Panc1 (cell line): ENCODE data around the gene SPCS3. TPM values are rescaled to one million over a fixed set of nuclear protein-coding genes. Genes with fewer than 3 reads are reported as not detected.

Experiments used
- ATAC-seq: fragments of 200-7000 bp; cut with Tn5 transposase; 2 replicates; pipeline ENCODE4 v1.9.1; 2020; ENCODE audit warnings: mild to moderate bottlenecking, moderate library complexity
- BruUV-seq: library from RNA; stranded (reverse); fragments of 400-500 nt; replicated peaks from 2 replicates; lab custom pipeline; 2021; lab: Mats Ljungman, UMichigan
- CTCF ChIA-PET: fragments of 300-600 bp; sonication (Branson Sonifier 250); formaldehyde crosslinking; loops from one replicate; lab custom pipeline; 2022; ENCODE audit warnings: antibody characterized with exemption; lab: Charles Lee
- POLR2A ChIA-PET: fragments of 300-600 bp; sonication (Branson Sonifier 250); formaldehyde crosslinking; loops from one replicate; lab custom pipeline; 2022; ENCODE audit warnings: antibody characterized with exemption; lab: Charles Lee
- DNase-seq: peaks from one replicate; pipeline ENCODE4 v3.0.0-alpha.2; 2010; ENCODE audit warnings: low read depth, low spot score
- H3K27ac ChIP-seq: 2 replicates; pipeline ENCODE4 v1.5.1; 2011; ENCODE audit warnings: mild to moderate bottlenecking, low read length, inconsistent platforms
- H3K27me3 ChIP-seq: fragments of 200-500 bp; sonication (Bioruptor generic); 2 replicates; pipeline ENCODE4 v1.6.0; 2014; ENCODE audit warnings: low read length, inconsistent platforms; ENCODE audit not compliant: control insufficient read depth, insufficient read depth
- H3K36me3 ChIP-seq: fragments of 200-500 bp; sonication (Bioruptor generic); 2 replicates; pipeline ENCODE4 v1.5.1; 2014; ENCODE audit warnings: inconsistent platforms, mild to moderate bottlenecking, low read length, moderate library complexity; ENCODE audit not compliant: control insufficient read depth, insufficient read depth
- H3K4me1 ChIP-seq: 2 replicates; pipeline ENCODE4 v1.5.1; 2011; ENCODE audit warnings: inconsistent platforms, mild to moderate bottlenecking, low read length, moderate library complexity; ENCODE audit not compliant: control insufficient read depth, insufficient read depth
- H3K4me3 ChIP-seq, 2 experiments: 2 replicates each; pipeline ENCODE4 v1.5.1; 2011 to 2012; ENCODE audit warnings: low read depth in 2 of 2, low read length in 2 of 2, mild to moderate bottlenecking in 2 of 2, inconsistent platforms in 1 of 2, moderate library complexity in 1 of 2
- H3K9me3 ChIP-seq: fragments of 200-500 bp; sonication (Bioruptor generic); 2 replicates; pipeline ENCODE4 v1.5.1; 2014; ENCODE audit warnings: low read depth, mild to moderate bottlenecking, inconsistent platforms, low read length, moderate library complexity; ENCODE audit not compliant: control insufficient read depth, insufficient read depth
- CTCF ChIP-seq: fragments of 450-650 bp; IDR thresholded peaks from 2 replicates; pipeline ENCODE4 v1.5.1; 2017; ENCODE audit warnings: mild to moderate bottlenecking
- POLR2AphosphoS5 ChIP-seq: IDR thresholded peaks from 2 replicates; pipeline ENCODE4 v1.6.1; 2012; ENCODE audit warnings: mild to moderate bottlenecking, low read depth, low read length, moderate library complexity
- REST ChIP-seq, 2 experiments: IDR thresholded peaks; 2 replicates each; pipeline ENCODE4 v1.6.1; 2011 to 2012; ENCODE audit warnings: low read depth in 2 of 2, control low read depth in 1 of 2, low read length in 1 of 2, mild to moderate bottlenecking in 1 of 2, moderate library complexity in 1 of 2; ENCODE audit not compliant: insufficient read depth in 1 of 2
- SIN3A ChIP-seq: IDR thresholded peaks from 2 replicates; pipeline ENCODE4 v1.6.1; 2012; ENCODE audit warnings: low read depth, mild to moderate bottlenecking, low read length, moderate library complexity, borderline replicate concordance; ENCODE audit not compliant: insufficient read depth
- TCF7L2 ChIP-seq: IDR thresholded peaks from 2 replicates; pipeline ENCODE4 v1.6.1; 2011; ENCODE audit warnings: mild to moderate bottlenecking, low read depth, low read length, inconsistent platforms
- in situ Hi-C: cut with HindIII; loops from 2 replicates; pipeline ENCODE4 v1.10.0; 2016; ENCODE audit warnings: low sequenced_read_pairs, low pct_unique_long_range_greater_than_20kb
- intact Hi-C: fragments of 100-400 bp; cut with micrococcal nuclease; formaldehyde crosslinking; loops from one replicate; pipeline ENCODE4 v1.10.0; 2022; ENCODE audit not compliant: unreplicated experiment
- total RNA-seq: library from RNA; stranded (reverse); gene quantifications from one replicate; pipeline ENCODE4 v1.2.1, GENCODE V29; 2021; ENCODE audit not compliant: unreplicated experiment

The SPCS3 gene
- total RNA-seq, 1 experiment from 2014 or later, result 78.5 TPM

- Histone ChIP-seq H3K27me3 (no peaks in the 10 kb centered on the region), H3K4me3 (no peak overlapping the region), H3K36me3 (no peaks in the 10 kb centered on the region), H3K9me3 (no peaks in the 10 kb centered on the region), H3K4me1 (no peaks in the 10 kb centered on the region), H3K27ac (no peak overlapping the region)
- ChIA-PET CTCF (no interaction called here), POLR2A (no interaction called here)
- ATAC-seq (no peak), DNase-seq (no peak)
- intact Hi-C loops, result no loop called here
- in situ Hi-C loops, result no loop called here
- no TSS peak for BruUV-seq
- TF ChIP-seq CTCF, result no peak
- no peak for TF ChIP-seq SIN3A
- no peak for TF ChIP-seq POLR2AphosphoS5
- TF ChIP-seq REST (IDR thresholded peaks at IDR 0.05; ENCODE audit: insufficient read depth in 1 of 2, low read depth in 2 of 2, low read length in 1 of 2), result no peak
- no peak for TF ChIP-seq TCF7L2
These were observed 15.8 kb upstream of the SPCS3 start for GRCh38 chr4:176303938-176304337.

- intact Hi-C loops (no loop called here), in situ Hi-C loops (no loop called here)
- POLR2A ChIA-PET, result no interaction called here
- BruUV-seq, result no TSS peak
- TF ChIP-seq TCF7L2 (no peak), POLR2AphosphoS5 (no peak), CTCF (no peak), SIN3A (no peak), REST (IDR thresholded peaks at IDR 0.05; ENCODE audit: insufficient read depth in 1 of 2, low read depth in 2 of 2, low read length in 1 of 2) (no peak)
- Histone ChIP-seq H3K4me3 (no peak overlapping the region), H3K27me3 (no peaks in the 10 kb centered on the region), H3K4me1 (no peaks in the 10 kb centered on the region), H3K27ac (no peak overlapping the region), H3K9me3 (no peaks in the 10 kb centered on the region), H3K36me3 (no peaks in the 10 kb centered on the region)
- DNase-seq (no peak), ATAC-seq (no peak)
- CTCF ChIA-PET, result no interaction called here
These were observed 12.7 kb upstream of the SPCS3 start for GRCh38 chr4:176306837-176307665.
